PFSK-1 (cell line): ENCODE data around the gene BORCS8.

Experiments used
- FOXP2 ChIP-seq: optimal IDR thresholded peaks from 2 replicates; pipeline ENCODE3; 2011; ENCODE audit warnings: borderline replicate concordance, control low read depth, inconsistent platforms; ENCODE audit not compliant: insufficient read depth; ENCODE audit errors: extremely low read length, extremely low read depth
- POLR2AphosphoS5 ChIP-seq: IDR thresholded peaks from 2 replicates; pipeline ENCODE4 v1.6.1; 2012; ENCODE audit warnings: low read depth, mild to moderate bottlenecking, control low read depth, low read length, moderate library complexity
- SIN3A ChIP-seq: IDR thresholded peaks from 2 replicates; pipeline ENCODE4 v1.6.1; 2012; ENCODE audit warnings: mild to moderate bottlenecking, low read length, moderate library complexity, borderline replicate concordance; ENCODE audit not compliant: insufficient read depth
- TAF1 ChIP-seq: IDR thresholded peaks from 2 replicates; pipeline ENCODE4 v1.6.1; 2012; ENCODE audit warnings: low read length, control low read depth, borderline replicate concordance; ENCODE audit not compliant: insufficient read depth
- TF ChIP-seq, protein P1 (sequence below), 2 experiments: IDR thresholded peaks; 2 replicates each; pipeline versions ENCODE4 v1.6.1 to v1.8.0; 2011 to 2012; ENCODE audit warnings: low read depth in 2 of 2, low read length in 2 of 2, control low read depth in 1 of 2, inconsistent platforms in 1 of 2, mild to moderate bottlenecking in 1 of 2, moderate library complexity in 1 of 2; ENCODE audit not compliant: insufficient read depth in 1 of 2

Gene BORCS8

DNA sequence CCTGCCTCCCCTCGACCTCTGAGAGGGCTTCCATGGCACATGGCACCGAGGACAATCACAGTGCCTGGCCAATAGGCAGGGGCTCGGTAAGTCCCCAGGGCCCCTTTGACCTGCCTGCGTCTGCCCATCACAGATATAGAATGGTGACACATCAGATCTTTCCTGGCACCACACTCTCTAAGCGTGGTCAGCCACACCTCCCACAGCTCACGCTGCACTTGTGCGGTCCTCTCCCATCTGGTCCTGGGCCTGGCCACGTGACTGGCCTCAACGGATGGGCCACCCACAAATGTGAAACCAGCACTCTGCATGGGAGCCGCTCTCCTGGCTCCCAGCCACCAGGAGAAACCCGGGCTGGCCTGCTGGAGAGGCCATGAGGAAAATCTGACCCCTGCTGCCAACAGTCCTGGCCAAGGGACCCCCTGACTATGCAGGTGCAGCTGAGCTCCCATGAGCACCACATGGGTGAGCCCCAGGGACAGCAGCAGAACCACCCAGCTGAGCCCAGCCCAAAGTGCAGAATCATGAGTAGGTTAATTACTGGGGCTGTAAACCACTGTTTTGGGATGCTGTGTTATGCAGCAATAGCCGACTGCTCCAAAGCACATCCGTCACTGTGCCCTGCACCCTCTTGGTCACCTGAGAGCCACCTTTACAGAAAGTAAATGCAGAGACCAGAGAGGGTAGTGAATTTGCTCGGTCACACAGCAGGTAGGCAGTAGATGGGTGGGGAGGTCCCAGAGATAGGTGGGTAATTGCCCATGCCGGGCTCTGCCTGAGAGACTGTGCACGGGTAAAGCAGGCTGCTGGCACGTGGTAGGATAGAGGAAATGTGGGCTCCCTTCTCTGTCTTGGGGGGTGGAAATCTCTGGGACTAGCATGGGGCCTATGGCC lies 12.2 kb downstream of the BORCS8 start:
- TF ChIP-seq FOXP2 = no peak
- no peak for TF ChIP-seq POLR2AphosphoS5
- TF ChIP-seq SIN3A = no peak
- TF ChIP-seq TAF1 = no peak
- TF ChIP-seq, protein P1, sequence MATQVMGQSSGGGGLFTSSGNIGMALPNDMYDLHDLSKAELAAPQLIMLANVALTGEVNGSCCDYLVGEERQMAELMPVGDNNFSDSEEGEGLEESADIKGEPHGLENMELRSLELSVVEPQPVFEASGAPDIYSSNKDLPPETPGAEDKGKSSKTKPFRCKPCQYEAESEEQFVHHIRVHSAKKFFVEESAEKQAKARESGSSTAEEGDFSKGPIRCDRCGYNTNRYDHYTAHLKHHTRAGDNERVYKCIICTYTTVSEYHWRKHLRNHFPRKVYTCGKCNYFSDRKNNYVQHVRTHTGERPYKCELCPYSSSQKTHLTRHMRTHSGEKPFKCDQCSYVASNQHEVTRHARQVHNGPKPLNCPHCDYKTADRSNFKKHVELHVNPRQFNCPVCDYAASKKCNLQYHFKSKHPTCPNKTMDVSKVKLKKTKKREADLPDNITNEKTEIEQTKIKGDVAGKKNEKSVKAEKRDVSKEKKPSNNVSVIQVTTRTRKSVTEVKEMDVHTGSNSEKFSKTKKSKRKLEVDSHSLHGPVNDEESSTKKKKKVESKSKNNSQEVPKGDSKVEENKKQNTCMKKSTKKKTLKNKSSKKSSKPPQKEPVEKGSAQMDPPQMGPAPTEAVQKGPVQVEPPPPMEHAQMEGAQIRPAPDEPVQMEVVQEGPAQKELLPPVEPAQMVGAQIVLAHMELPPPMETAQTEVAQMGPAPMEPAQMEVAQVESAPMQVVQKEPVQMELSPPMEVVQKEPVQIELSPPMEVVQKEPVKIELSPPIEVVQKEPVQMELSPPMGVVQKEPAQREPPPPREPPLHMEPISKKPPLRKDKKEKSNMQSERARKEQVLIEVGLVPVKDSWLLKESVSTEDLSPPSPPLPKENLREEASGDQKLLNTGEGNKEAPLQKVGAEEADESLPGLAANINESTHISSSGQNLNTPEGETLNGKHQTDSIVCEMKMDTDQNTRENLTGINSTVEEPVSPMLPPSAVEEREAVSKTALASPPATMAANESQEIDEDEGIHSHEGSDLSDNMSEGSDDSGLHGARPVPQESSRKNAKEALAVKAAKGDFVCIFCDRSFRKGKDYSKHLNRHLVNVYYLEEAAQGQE (IDR thresholded peaks at IDR 0.05; ENCODE audit: insufficient read depth in 1 of 2, low read depth in 2 of 2, low read length in 2 of 2) = no peak

GRCh38 chr19:19176950-19177349 lies 15.0 kb downstream of the BORCS8 start:
- TF ChIP-seq TAF1 (no peak), POLR2AphosphoS5 (no peak), SIN3A (no peak), FOXP2 (no peak)
- TF ChIP-seq, protein P1 (IDR thresholded peaks at IDR 0.05; ENCODE audit: insufficient read depth in 1 of 2, low read depth in 2 of 2, low read length in 2 of 2) = no peak

DNA sequence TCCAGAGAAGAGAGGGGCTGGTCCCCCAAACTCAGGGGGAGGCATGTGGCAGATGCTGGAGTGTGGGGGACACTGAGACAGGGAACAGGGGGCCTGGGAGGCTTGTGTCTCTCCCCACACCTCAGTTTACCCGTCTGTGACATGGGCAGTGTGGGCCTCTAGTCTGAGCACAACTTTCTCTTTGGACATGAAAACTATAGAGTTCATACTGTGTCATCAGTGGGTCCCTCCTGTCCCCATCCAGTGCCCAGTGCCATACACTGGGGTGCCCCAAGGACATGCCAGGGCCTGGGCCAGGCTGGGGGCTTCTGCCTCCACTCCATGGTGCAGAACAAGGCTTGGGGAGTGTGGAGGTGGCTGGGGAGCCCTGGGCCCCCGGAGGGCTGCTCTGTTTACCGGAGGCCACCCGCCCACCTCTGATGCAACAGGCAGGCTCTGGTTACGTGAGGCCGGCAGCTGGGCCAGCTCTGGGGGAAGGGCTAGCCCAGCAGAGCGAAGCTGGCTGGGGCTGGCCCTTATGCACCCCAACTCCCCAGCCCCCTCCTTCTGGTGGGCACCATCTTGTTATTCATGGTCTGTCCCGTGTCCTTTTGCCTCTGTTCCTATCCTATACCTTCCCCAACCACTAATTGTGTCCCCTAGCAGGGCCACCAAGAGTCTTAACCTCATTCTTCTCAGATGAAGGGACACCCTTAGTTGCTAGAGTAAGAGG lies 20.0 kb downstream of the BORCS8 start:
- TF ChIP-seq TAF1 (no peak), FOXP2 (peak; percentile 93)

GRCh38 chr19:19170873-19171672 lies 20.9 kb downstream of the BORCS8 start:
- TF ChIP-seq TAF1 (no peak), SIN3A (no peak)
- TF ChIP-seq, protein P1 (IDR thresholded peaks at IDR 0.05; ENCODE audit: insufficient read depth in 1 of 2, low read depth in 2 of 2, low read length in 2 of 2) = no peak

GRCh38 chr19:19170053-19170872 lies 21.7 kb downstream of the BORCS8 start, which contains the start of gene MEF2B:
Gene MEF2B, minus strand, starts transcription at chr19:19170263. Its CDS starts 19,528 bp downstream, at chr19:19150735.
- TF ChIP-seq TAF1 (no peak), FOXP2 (no peak), POLR2AphosphoS5 (no peak), SIN3A (no peak)
- TF ChIP-seq, protein P1 (IDR thresholded peaks at IDR 0.05; ENCODE audit: insufficient read depth in 1 of 2, low read depth in 2 of 2, low read length in 2 of 2) = no peak
